Heart left ventricle (tissue), 16 donors: ENCODE measurements around the gene FHL1. TPM values are rescaled to one million over a fixed set of nuclear protein-coding genes. Genes with fewer than 3 reads are reported as not detected.
"Not testable (repeated sequence)": the region's sequence is repeated elsewhere in the genome, so short reads cannot be mapped to it uniquely, and the experiment has no call there.

Experiments used
- ATAC-seq, 4 donors: fragments of 200-7000 bp; cut with Tn5 transposase; one replicate each; pipeline ENCODE4 v1.9.1; 2020 to 2022; ENCODE audit warnings: moderate library complexity in 4 of 4, mild to moderate bottlenecking in 3 of 4, moderate number of reproducible peaks in 1 of 4
- DNase-seq, 5 donors: peaks; one replicate each; pipeline ENCODE4 v3.0.0-alpha.2; 2020
- H3K27ac ChIP-seq, 12 donors: fragments of 200-600 bp; sonication (generic) in 4 of 12; one replicate each; pipeline versions ENCODE4 v1.5.0 to v1.8.0; 2016 to 2022; ENCODE audit warnings: mild to moderate bottlenecking in 2 of 12
- H3K27me3 ChIP-seq, 9 donors: fragments of 200-600 bp; sonication (generic) in 2 of 9; one replicate each; pipeline versions ENCODE4 v1.5.1 to v1.8.0; 2016 to 2022; ENCODE audit warnings: mild to moderate bottlenecking in 3 of 9
- H3K36me3 ChIP-seq, 9 donors: fragments of 200-600 bp; sonication (generic) in 2 of 9; one replicate each; pipeline versions ENCODE4 v1.5.0 to v1.8.0; 2018 to 2022; ENCODE audit warnings: mild to moderate bottlenecking in 2 of 9
- H3K4me1 ChIP-seq, 12 donors: fragments of 200-600 bp; sonication (generic) in 4 of 12; one replicate each; pipeline versions ENCODE4 v1.5.0 to v1.8.0; 2016 to 2022; ENCODE audit warnings: mild to moderate bottlenecking in 3 of 12
- H3K4me3 ChIP-seq, 12 donors: fragments of 200-600 bp; sonication (generic) in 4 of 12; one replicate each; pipeline versions ENCODE4 v1.5.0 to v1.8.0; 2017 to 2022; ENCODE audit warnings: mild to moderate bottlenecking in 9 of 12, moderate library complexity in 4 of 12
- H3K9me3 ChIP-seq, 12 donors: fragments of 200-600 bp; sonication (generic) in 4 of 12; one replicate each; pipeline versions ENCODE4 v1.5.0 to v1.8.0; 2016 to 2022; ENCODE audit warnings: mild to moderate bottlenecking in 1 of 12
- POLR2A ChIP-seq, 2 donors: fragments of 450-650 bp; IDR thresholded peaks; one replicate each; pipeline ENCODE4 v1.6.1; 2017; ENCODE audit warnings: antibody characterized with exemption in 2 of 2, mild to moderate bottlenecking in 2 of 2, moderate library complexity in 2 of 2
- WGBS, 4 donors: extraction: QIAGEN DNeasy Blood & Tissue Kit in 2 of 4; methylation state at CpG; one replicate each; pipeline versions ENCODE4 v1.1.5 to v1.1.7; 2013 to 2018; 5-methylcytosine and 5-hydroxymethylcytosine counted together
- intact Hi-C, 10 donors: fragments of 100-400 bp; cut with DNase I; formaldehyde crosslinking; loops; one replicate each; pipeline versions ENCODE4 v1.11.1 to v1.14.2; 2022
- polyA plus RNA-seq, 2 donors: library from polyadenylated mRNA; stranded (reverse); fragments of 200-250 nt; gene quantifications; one replicate each; pipeline ENCODE4 v1.2.3, GENCODE V29; 2013
- total RNA-seq, 9 donors: library from RNA; depleted of rRNA in 2 of 9; stranded (reverse); fragments of >200 nt in 2 of 9; fragmentation: NEBNext Ultra II Directional in 3 of 9; extraction: Animal tissue kit (Norgen Biotek cat#: 25700) in 3 of 9; gene quantifications; one replicate each; pipeline versions ENCODE4 v1.1.0 to v1.2.4, GENCODE V29; 2016 to 2023
- TF ChIP-seq, protein P1 (sequence below), 12 donors: fragments of 200-600 bp; sonication (generic) in 4 of 12; IDR thresholded peaks; one replicate each; pipeline versions ENCODE4 v1.5.0 to v1.8.0; 2018 to 2022; ENCODE audit warnings: antibody characterized with exemption in 12 of 12, mild to moderate bottlenecking in 5 of 12
- donor health status: ischemic (EF 13 %, LVEDD 7.1; RV severe dilation, severe dysfunction).
- donor health status: healthy with polysubstance abuse.
- donor health status: DM: no; HTN: yes; CAD: no.
- donor health status: DM: no; HTN: no; CAD: no.
- donor health status: ischemic (EF 25% LVEDD 6.9; RV normal size, moderate dysfunction).
- donor health status: ischemic (EF 25% LVEDD 5.7; RV mildly dilated, moderate dysfunction).
- donor health status: healthy.
- donor health status: DM: yes; HTN: yes; CAD: no.
- donor health status: ischemic (EF 35%, LVEDD 5.7; RV mildly dilated, moderate dysfunction).
- donor health status: nonischemic (EF 11% LVEDD 7.7; RV severe dilation, severe dysfunction).
- donor health status: DM: yes; HTN: yes; CAD: no.
- donor health status: PGD.
- donor health status: ischemic (EF 29% LVEDD 5.4; RV normal size, mild dysfunction).
- donor health status: nonischemic (EF 23%, LVEDD 6.1; RV moderate dilation, normal function).

Gene FHL1
- total and polyA plus RNA-seq, 11 donors = 1,119 to 4,800 (median 2,127) TPM

DNA sequence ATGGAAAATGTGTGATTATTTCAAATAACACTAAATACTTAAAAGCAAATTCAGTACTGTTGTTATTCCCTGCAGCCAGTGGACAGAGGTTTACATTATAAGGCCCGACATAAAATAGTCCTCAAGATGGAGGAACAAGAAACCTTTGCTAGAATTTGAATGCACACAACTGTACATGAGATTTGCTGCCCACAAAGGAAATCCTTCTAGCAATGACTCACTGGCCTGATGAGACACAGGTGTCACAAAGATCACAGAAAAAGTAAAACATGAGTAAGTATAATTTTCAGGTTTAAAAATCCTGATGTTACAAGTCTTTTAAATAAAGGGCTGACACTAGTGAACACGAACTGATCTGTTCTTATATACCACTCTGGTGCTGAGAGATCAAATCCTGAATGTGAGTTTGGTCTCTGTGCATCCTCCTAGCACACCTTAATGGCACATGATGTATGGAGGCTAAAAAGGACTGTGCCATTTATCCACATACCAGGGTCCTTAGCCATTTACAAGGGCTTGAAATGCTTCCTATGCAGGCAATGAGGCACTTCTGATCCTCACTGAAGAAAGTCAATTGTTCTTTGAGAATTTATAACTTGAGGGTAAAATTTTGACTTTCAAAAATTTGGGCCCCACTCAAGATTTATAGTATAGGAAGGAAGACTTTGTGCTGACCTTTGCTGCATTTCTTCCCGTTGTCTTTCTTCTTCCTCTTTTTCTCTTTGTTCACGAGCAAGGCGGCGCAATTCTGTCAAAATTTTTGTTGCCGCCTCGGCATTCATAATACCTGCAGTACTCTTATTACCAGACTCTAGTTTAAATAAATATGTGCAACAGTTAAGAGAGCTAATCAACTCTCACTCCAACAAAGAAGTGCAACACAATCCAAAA lies 80.9 kb downstream of the FHL1 start:
- peaks cover 0 to 100% (median 42%) of the 10 kb centered on the region in 9 donors for H3K36me3 ChIP-seq

DNA sequence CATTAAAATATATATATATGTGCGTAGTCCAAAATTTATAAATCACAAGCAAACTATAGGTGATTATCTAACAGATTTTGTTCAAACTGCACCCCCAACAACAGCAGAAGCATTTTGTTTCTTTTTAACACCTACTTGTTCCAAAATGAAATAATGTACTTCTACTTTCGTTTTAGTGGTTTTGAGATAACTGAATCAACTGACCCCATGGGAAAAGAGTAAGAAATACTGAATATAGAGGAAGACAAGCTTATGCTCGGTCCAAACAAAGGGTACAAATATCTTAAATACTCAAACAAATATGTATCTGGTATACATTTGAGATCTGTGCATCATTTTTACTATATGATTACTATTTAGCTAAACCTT lies 81.5 kb downstream of the FHL1 start:
- H3K4me1 ChIP-seq = peaks cover 0 to 9% (median 0%) of the 10 kb centered on the region in 12 donors
- H3K4me3 ChIP-seq = no peak overlapping the region
- DNase-seq (no peak), ATAC-seq (no peak)
- H3K27me3 ChIP-seq = peaks cover 0 to 3% (median 0%) of the 10 kb centered on the region in 9 donors
- WGBS, 4 donors = 58 to 79% (median 64%) methylated on average over 3 of the region's 3 CpGs
- no peak for TF ChIP-seq POLR2A (IDR thresholded peaks at IDR 0.05)
- TF ChIP-seq, protein P1, sequence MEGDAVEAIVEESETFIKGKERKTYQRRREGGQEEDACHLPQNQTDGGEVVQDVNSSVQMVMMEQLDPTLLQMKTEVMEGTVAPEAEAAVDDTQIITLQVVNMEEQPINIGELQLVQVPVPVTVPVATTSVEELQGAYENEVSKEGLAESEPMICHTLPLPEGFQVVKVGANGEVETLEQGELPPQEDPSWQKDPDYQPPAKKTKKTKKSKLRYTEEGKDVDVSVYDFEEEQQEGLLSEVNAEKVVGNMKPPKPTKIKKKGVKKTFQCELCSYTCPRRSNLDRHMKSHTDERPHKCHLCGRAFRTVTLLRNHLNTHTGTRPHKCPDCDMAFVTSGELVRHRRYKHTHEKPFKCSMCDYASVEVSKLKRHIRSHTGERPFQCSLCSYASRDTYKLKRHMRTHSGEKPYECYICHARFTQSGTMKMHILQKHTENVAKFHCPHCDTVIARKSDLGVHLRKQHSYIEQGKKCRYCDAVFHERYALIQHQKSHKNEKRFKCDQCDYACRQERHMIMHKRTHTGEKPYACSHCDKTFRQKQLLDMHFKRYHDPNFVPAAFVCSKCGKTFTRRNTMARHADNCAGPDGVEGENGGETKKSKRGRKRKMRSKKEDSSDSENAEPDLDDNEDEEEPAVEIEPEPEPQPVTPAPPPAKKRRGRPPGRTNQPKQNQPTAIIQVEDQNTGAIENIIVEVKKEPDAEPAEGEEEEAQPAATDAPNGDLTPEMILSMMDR (IDR thresholded peaks at IDR 0.05) = no peak
- H3K36me3 ChIP-seq = peaks cover 0 to 100% (median 36%) of the 10 kb centered on the region in 9 donors
- intact Hi-C loops = no loop called here
- peak overlapping the region in 1 of 12 donors; percentile 6 for H3K27ac ChIP-seq
- H3K9me3 ChIP-seq = no peaks in the 10 kb centered on the region

More for the DNA sequence above, 80.9 kb downstream of the FHL1 start:
- ATAC-seq (no peak), DNase-seq (no peak)
- Histone ChIP-seq H3K4me3 (no peak overlapping the region), H3K27me3 (peaks cover 0 to 3% (median 0%) of the 10 kb centered on the region in 9 donors), H3K27ac (peak overlapping the region in 1 of 12 donors; percentile 6), H3K9me3 (no peaks in the 10 kb centered on the region), H3K4me1 (peaks cover 0 to 9% (median 0%) of the 10 kb centered on the region in 12 donors)
- intact Hi-C loops = no loop called here
- TF ChIP-seq, protein P1 (IDR thresholded peaks at IDR 0.05) = no peak
- TF ChIP-seq POLR2A (IDR thresholded peaks at IDR 0.05) = no peak
- 83 to 87% (median 84%) methylated on average over 8 of the region's 8 CpGs for WGBS, 4 donors

DNA sequence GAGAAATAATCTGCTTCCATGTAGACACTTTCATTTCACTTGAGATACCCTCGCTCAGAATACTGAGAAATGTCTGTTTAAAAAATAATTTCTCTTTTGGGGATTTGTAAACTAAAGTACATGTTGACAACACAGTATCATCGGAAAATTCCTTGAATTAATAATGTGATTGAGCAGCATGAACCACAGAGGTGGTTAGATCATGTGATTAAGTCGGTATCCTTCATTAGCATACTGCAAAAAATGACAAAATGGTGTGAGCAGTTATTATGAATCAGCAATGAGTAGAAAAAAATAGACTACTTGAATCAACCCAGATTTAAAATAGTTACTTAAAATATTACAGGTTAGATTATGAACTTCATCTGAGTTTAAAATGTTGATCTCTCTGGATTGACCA lies 89.7 kb downstream of the FHL1 start:
- TF ChIP-seq, protein P1 (IDR thresholded peaks at IDR 0.05) = no peak
- TF ChIP-seq POLR2A (IDR thresholded peaks at IDR 0.05) = no peak
- no peak overlapping the region for H3K27ac ChIP-seq
- 66 to 93% (median 81%) methylated on average over 3 of the region's 3 CpGs for WGBS, 4 donors
- no peaks in the 10 kb centered on the region for H3K4me1 ChIP-seq
- H3K36me3 ChIP-seq = peaks cover 0 to 96% (median 45%) of the 10 kb centered on the region in 9 donors
- no peak overlapping the region for H3K4me3 ChIP-seq
- no peak for ATAC-seq
- DNase-seq = no peak
- peaks cover 0 to 4% (median 0%) of the 10 kb centered on the region in 9 donors for H3K27me3 ChIP-seq
- intact Hi-C loops = no loop called here
- H3K9me3 ChIP-seq = no peaks in the 10 kb centered on the region

DNA sequence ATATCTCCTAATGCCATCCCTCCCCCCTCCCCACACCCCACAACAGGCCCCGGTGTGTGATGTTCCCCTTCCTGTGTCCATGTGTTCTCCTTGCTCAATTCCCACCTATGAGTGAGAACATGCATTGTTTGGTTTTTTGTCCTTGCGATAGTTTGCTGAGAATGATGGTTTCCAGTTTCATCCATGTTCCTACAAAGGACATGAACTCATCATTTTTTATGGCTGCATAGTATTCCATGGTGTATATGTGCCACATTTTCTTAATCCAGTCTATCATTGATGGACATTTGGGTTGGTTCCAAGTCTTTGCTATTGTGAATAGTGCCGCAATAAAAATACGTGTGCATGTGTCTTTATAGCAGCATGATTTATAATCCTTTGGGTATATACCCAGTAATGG lies 90.5 kb downstream of the FHL1 start:
- H3K4me1 ChIP-seq, H3K27me3 ChIP-seq, DNase-seq, intact Hi-C loops, H3K4me3 ChIP-seq, H3K27ac ChIP-seq, H3K9me3 ChIP-seq, ATAC-seq: not testable (repeated sequence)
- 93 to 100% (median 96%) methylated on average over 2 to 4 of the region's 4 CpGs for WGBS, 4 donors
- H3K36me3 ChIP-seq = peaks cover 0 to 96% (median 41%) of the 10 kb centered on the region in 9 donors
